ENCODE results near the gene TACO1. TPM values are rescaled to one million over a fixed set of nuclear protein-coding genes. Genes with fewer than 3 reads are reported as not detected.
A peak's percentile ranks its signal among the peaks of the same experiment; 100 is the strongest.

The TACO1 gene
- total and polyA plus RNA-seq, 4 experiments from 2014 or later: 17.7 to 22.8 (median 21.1) TPM

DNA sequence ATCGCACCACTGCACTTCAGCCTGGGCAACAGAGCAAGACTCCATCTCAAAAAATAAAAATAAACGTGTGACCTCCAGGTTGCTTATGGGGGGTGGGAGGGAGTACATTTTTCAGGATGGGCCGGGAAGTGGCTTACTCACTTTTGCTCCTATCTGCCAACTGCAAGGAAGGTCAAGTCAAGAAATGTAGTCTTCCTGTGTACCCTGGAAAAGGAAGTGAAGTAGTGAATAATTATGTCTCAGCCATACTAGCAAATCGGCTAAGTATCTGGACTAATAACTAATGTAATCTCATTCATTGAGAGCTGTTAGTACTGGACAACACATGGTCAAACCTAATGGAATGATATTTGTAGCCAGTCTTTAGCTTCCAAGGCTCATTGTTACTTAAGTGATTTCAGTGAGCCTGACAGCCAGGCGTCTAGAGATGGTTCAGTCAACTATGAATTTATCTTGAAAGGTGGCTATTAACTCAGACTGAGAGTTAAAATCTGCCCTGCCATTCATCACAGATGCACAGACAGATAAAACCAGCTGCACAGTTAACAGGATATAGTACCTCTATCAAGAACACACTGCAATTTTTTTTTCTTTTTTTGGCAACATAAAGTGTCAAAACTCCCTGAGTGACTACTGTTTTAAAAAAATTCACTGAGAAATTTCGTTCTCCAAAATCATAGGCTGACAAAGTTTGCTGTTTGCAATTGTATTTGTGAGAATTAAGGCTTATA lies 3.7 kb upstream of the TACO1 start:
- intact Hi-C loops (cut with micrococcal nuclease): loop anchor here (1.0 kb wide), 1 partner anchor 13 kb away; no protein-coding TSS in a partner anchor
- POLR2A ChIA-PET (ENCODE audit: partially characterized antibody): interaction anchor here (0.8 to 2.3 kb wide), 6 partner anchors 11 to 177 kb away, joined by 3 to 14 read pairs (median 4); partner anchors contain the start of gene MAP3K3
- peak in 4 of 5 donors; percentile 34 to 58 (median 34) for DNase-seq
- no peaks in the 10 kb centered on the region for H3K27me3 Mint-ChIP-seq
- peak overlapping the region; percentile 25 to 90 (median 77) for H3K27ac Mint-ChIP-seq
- Histone ChIP-seq H3K27ac (ENCODE audit: low read depth, low read length) (no peak overlapping the region), H3K4me3 (ENCODE audit: low read length in 2 of 2) (no peak overlapping the region), H3K36me3 (ENCODE audit: insufficient read depth, low read length) (no peaks in the 10 kb centered on the region), H3K9me3 (ENCODE audit: control insufficient read depth in 1 of 2, low read length in 2 of 2) (no peaks in the 10 kb centered on the region), H3K27me3 (ENCODE audit: insufficient read depth, low read length) (no peaks in the 10 kb centered on the region), H3K4me1 (ENCODE audit: insufficient read depth, low read length) (peaks cover 50% of the 10 kb centered on the region)
- CTCF ChIA-PET (ENCODE audit: partially characterized antibody): interaction anchor here (0.6 to 1.6 kb wide), 6 partner anchors 12 to 191 kb away, joined by 3 to 10 read pairs (median 4); no protein-coding TSS in a partner anchor
- peaks cover 32 to 54% (median 43%) of the 10 kb centered on the region in 4 donors for H3K4me1 Mint-ChIP-seq
- H3K36me3 Mint-ChIP-seq: peaks cover 4 to 26% of the 10 kb centered on the region in 2 donors
- H3K9me3 Mint-ChIP-seq: no peaks in the 10 kb centered on the region
- peak overlapping the region in 6 of 8 donors; percentile 9 to 88 (median 55) for H3K4me3 Mint-ChIP-seq

- peak; percentile 39 to 54 (median 42) for DNase-seq
Measured at GRCh38 chr17:63598281-63598680, 2.4 kb upstream of the TACO1 start.

GRCh38 chr17:63601439-63602371 lies 1.0 kb downstream of the TACO1 start:
- H3K36me3 ChIP-seq (ENCODE audit: insufficient read depth, low read length): peaks cover 20% of the 10 kb centered on the region
- Mint-ChIP-seq H3K4me3 (peak overlapping the region; percentile 90 to 98 (median 95)), H3K27me3 (no peaks in the 10 kb centered on the region), H3K9me3 (no peaks in the 10 kb centered on the region), H3K27ac (peak overlapping the region; percentile 91 to 97 (median 95)), H3K36me3 (peaks cover 20 to 37% of the 10 kb centered on the region in 2 donors), H3K4me1 (peaks cover 33 to 52% (median 42%) of the 10 kb centered on the region in 4 donors)
- H3K27ac ChIP-seq (ENCODE audit: low read depth, low read length): peak overlapping the region; percentile 70
- POLR2A ChIA-PET (ENCODE audit: partially characterized antibody): interaction anchor here (0.7 to 3.2 kb wide), 11 partner anchors 9 to 176 kb away, joined by 3 to 42 read pairs (median 4); partner anchors contain the start of genes CYB561 and MAP3K3
- H3K4me3 ChIP-seq (ENCODE audit: low read length in 2 of 2): peak overlapping the region; percentile 59 to 69
- intact Hi-C loops (cut with micrococcal nuclease): loop anchor here (2.0 kb wide), 2 partner anchors 19 to 51 kb away; partner anchors contain the start of gene DCAF7
- DNase-seq: no peak
- H3K4me1 ChIP-seq (ENCODE audit: insufficient read depth, low read length): peaks cover 50% of the 10 kb centered on the region
- CTCF ChIA-PET (ENCODE audit: partially characterized antibody): interaction anchor here (0.6 to 3.9 kb wide), 7 partner anchors 7 to 195 kb away, joined by 3 to 44 read pairs (median 3); partner anchors contain the start of gene MAP3K3
- no peaks in the 10 kb centered on the region for H3K9me3 ChIP-seq (ENCODE audit: control insufficient read depth in 1 of 2, low read length in 2 of 2)
- no peaks in the 10 kb centered on the region for H3K27me3 ChIP-seq (ENCODE audit: insufficient read depth, low read length)

More at GRCh38 chr17:63598281-63598680, 2.4 kb upstream of the TACO1 start:
- Mint-ChIP-seq H3K4me1 (peaks cover 34 to 57% (median 44%) of the 10 kb centered on the region in 4 donors), H3K27ac (peak overlapping the region; percentile 75 to 95 (median 82)), H3K4me3 (peak overlapping the region in 7 of 8 donors; percentile 7 to 86 (median 65)), H3K9me3 (no peaks in the 10 kb centered on the region), H3K36me3 (peaks cover 0 to 20% of the 10 kb centered on the region in 2 donors), H3K27me3 (no peaks in the 10 kb centered on the region)
- peaks cover 55% of the 10 kb centered on the region for H3K4me1 ChIP-seq (ENCODE audit: insufficient read depth, low read length)
- no peaks in the 10 kb centered on the region for H3K27me3 ChIP-seq (ENCODE audit: insufficient read depth, low read length)
- H3K4me3 ChIP-seq (ENCODE audit: low read length in 2 of 2): no peak overlapping the region
- no peak overlapping the region for H3K27ac ChIP-seq (ENCODE audit: low read depth, low read length)
- intact Hi-C loops (cut with micrococcal nuclease): no loop called here
- H3K9me3 ChIP-seq (ENCODE audit: control insufficient read depth in 1 of 2, low read length in 2 of 2): no peaks in the 10 kb centered on the region
- ChIA-PET POLR2A (ENCODE audit: partially characterized antibody) (interaction anchor here (1.8 to 2.3 kb wide), 2 partner anchors 10 to 13 kb away, joined by 9 to 14 read pairs; no protein-coding TSS in a partner anchor), CTCF (ENCODE audit: partially characterized antibody) (interaction anchor here (1.0 to 1.3 kb wide), 2 partner anchors 11 to 14 kb away, joined by 3 read pairs; no protein-coding TSS in a partner anchor)
- H3K36me3 ChIP-seq (ENCODE audit: insufficient read depth, low read length): no peaks in the 10 kb centered on the region

DNA sequence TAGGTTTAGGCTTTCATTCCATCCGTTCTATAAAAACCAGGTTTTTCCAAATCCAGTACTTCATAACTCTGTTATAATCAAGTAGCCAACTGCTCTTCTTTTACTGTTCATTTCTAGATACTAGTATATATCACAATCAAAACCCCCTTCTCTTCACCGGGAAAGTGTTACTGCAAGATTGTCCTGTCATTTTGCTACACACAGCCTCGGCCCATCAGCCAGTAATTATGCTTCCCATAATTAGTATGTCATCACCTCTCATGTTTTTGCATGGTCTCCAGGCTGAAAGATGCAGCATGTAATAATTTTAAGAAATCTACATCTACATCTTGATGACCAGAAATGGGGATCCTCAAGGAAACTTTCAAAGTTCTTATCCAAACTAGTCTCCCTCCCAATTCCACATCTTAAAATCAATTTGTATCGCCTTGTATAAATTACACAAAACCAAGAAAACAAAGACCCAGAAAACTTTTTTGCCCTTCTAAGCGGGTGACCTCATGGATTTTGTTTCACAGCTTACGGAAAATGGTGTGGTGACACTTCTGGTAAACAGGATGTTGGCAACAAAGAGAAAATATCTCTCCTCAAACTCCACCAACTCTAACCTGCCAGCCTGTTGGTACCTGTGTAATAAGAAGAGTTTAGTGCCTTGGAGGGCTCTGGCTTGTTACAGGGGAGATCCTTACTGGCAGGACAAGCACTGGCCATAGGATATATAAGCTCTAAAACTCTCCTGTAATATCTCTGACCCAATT lies 9.3 kb downstream of the TACO1 start:
- H3K36me3 Mint-ChIP-seq: peaks cover 31 to 45% of the 10 kb centered on the region in 2 donors
- H3K36me3 ChIP-seq (ENCODE audit: insufficient read depth, low read length): peaks cover 26% of the 10 kb centered on the region
- peaks cover 0 to 1% (median 0%) of the 10 kb centered on the region in 8 donors for H3K9me3 Mint-ChIP-seq
- peak; percentile 45 to 63 (median 51) for DNase-seq
- intact Hi-C loops (cut with micrococcal nuclease): loop anchor here (1.0 to 5.0 kb wide), 3 partner anchors 13 to 908 kb away; partner anchors contain the start of gene CYB561
- no peaks in the 10 kb centered on the region for H3K27me3 ChIP-seq (ENCODE audit: insufficient read depth, low read length)
- H3K4me1 Mint-ChIP-seq: peaks cover 27 to 45% (median 34%) of the 10 kb centered on the region in 4 donors
- ChIA-PET POLR2A (ENCODE audit: partially characterized antibody) (interaction anchor here (0.7 to 6.0 kb wide), 16 partner anchors 9 to 190 kb away, joined by 3 to 72 read pairs (median 16); partner anchors contain the start of genes ACE, CYB561, DCAF7 and MAP3K3), CTCF (ENCODE audit: partially characterized antibody) (interaction anchor here (1.3 to 8.6 kb wide), 12 partner anchors 9 to 203 kb away, joined by 3 to 255 read pairs (median 31); partner anchors contain the start of genes ACE, CYB561, MAP3K3 and TACO1)
- H3K27ac ChIP-seq (ENCODE audit: low read depth, low read length): peak overlapping the region; percentile 1
- H3K4me1 ChIP-seq (ENCODE audit: insufficient read depth, low read length): peaks cover 36% of the 10 kb centered on the region
- no peak overlapping the region for H3K4me3 ChIP-seq (ENCODE audit: low read length in 2 of 2)
- H3K4me3 Mint-ChIP-seq: peak overlapping the region; percentile 43 to 80 (median 69)
- no peaks in the 10 kb centered on the region for H3K27me3 Mint-ChIP-seq
- H3K9me3 ChIP-seq (ENCODE audit: control insufficient read depth in 1 of 2, low read length in 2 of 2): no peaks in the 10 kb centered on the region
- H3K27ac Mint-ChIP-seq: peak overlapping the region; percentile 83 to 99 (median 93)

- Mint-ChIP-seq H3K4me1 (peaks cover 27 to 45% (median 33%) of the 10 kb centered on the region in 4 donors), H3K4me3 (peak overlapping the region in 7 of 8 donors; percentile 58 to 80 (median 70)), H3K27me3 (no peaks in the 10 kb centered on the region), H3K27ac (peak overlapping the region; percentile 62 to 99 (median 93)), H3K9me3 (peaks cover 0 to 1% (median 0%) of the 10 kb centered on the region in 8 donors), H3K36me3 (peaks cover 22 to 36% of the 10 kb centered on the region in 2 donors)
- Histone ChIP-seq H3K4me1 (ENCODE audit: insufficient read depth, low read length) (peaks cover 36% of the 10 kb centered on the region), H3K4me3 (ENCODE audit: low read length in 2 of 2) (no peak overlapping the region), H3K9me3 (ENCODE audit: control insufficient read depth in 1 of 2, low read length in 2 of 2) (no peaks in the 10 kb centered on the region), H3K27ac (ENCODE audit: low read depth, low read length) (peak overlapping the region; percentile 46), H3K27me3 (ENCODE audit: insufficient read depth, low read length) (no peaks in the 10 kb centered on the region), H3K36me3 (ENCODE audit: insufficient read depth, low read length) (peaks cover 17% of the 10 kb centered on the region)
- ChIA-PET POLR2A (ENCODE audit: partially characterized antibody) (interaction anchor here (0.7 to 6.0 kb wide), 17 partner anchors 9 to 190 kb away, joined by 3 to 72 read pairs (median 15); partner anchors contain the start of genes ACE, CYB561, DCAF7 and MAP3K3), CTCF (ENCODE audit: partially characterized antibody) (interaction anchor here (0.9 to 8.6 kb wide), 16 partner anchors 10 to 203 kb away, joined by 3 to 255 read pairs (median 20); partner anchors contain the start of genes ACE, CYB561, MAP3K3 and TACO1)
- no peak for DNase-seq
- intact Hi-C loops (cut with micrococcal nuclease): loop anchor here (1.0 to 5.0 kb wide), 3 partner anchors 14 to 909 kb away; partner anchors contain the start of gene CYB561
Measured at GRCh38 chr17:63610854-63611253, 10.2 kb downstream of the TACO1 start.
